HEK293 (cell line): ENCODE data around the gene IDH3B.

ENCODE experiments used
- CTCF ChIA-PET: fragments of 350-600 bp; formaldehyde crosslinking; extraction: SDS; loops from one replicate; lab custom pipeline; 2021; ENCODE audit warnings: antibody characterized with exemption; lab: Yijun Ruan, JAX
- POLR2A ChIA-PET: fragments of 300-600 bp; formaldehyde crosslinking; extraction: SDS; loops from one replicate; lab custom pipeline; 2020; ENCODE audit warnings: antibody characterized with exemption, inconsistent platforms; lab: Yijun Ruan, JAX
- H3K27ac ChIP-seq: fragments of 200-500 bp; sonication (Bioruptor generic); 2 replicates; pipeline ENCODE4 v1.5.1; 2014; ENCODE audit warnings: low read depth, low read length, control low read depth, inconsistent platforms; ENCODE audit errors: extremely low read depth
- H3K36me3 ChIP-seq, 2 experiments: fragments of 200-500 bp in 1 of 2; sonication (Bioruptor generic) in 1 of 2; 1 replicate in 1 of 2; 2 replicates in 1 of 2; pipeline ENCODE4 v1.5.1; 2014 to 2017; ENCODE audit warnings: inconsistent platforms in 2 of 2, low read length in 2 of 2; ENCODE audit not compliant: control insufficient read depth in 2 of 2, insufficient read depth in 1 of 2
- H3K4me1 ChIP-seq: fragments of 200-500 bp; sonication (Bioruptor generic); 2 replicates; pipeline ENCODE4 v1.5.1; 2014; ENCODE audit warnings: mild to moderate bottlenecking, low read length, inconsistent platforms; ENCODE audit not compliant: control insufficient read depth, insufficient read depth
- H3K4me3 ChIP-seq: 2 replicates; pipeline ENCODE4 v1.5.1; 2011; ENCODE audit warnings: low read depth, mild to moderate bottlenecking, control low read depth, low read length, moderate library complexity
- H3K9me3 ChIP-seq: fragments of 200-500 bp; sonication (Bioruptor generic); 2 replicates; pipeline ENCODE4 v1.5.1; 2014; ENCODE audit warnings: low read depth, low read length, inconsistent platforms; ENCODE audit not compliant: control insufficient read depth, insufficient read depth
- IKZF3 ChIP-seq: fragments of 450-650 bp; IDR thresholded peaks from 2 replicates; pipeline ENCODE4 v1.5.0; 2018; ENCODE audit warnings: missing biosample characterization, mild to moderate bottlenecking, missing genetic modification characterization, moderate library complexity
- KLF8 ChIP-seq: fragments of 450-650 bp; formaldehyde crosslinking; IDR thresholded peaks from 2 replicates; pipeline ENCODE4 v1.5.1; 2016; ENCODE audit warnings: missing biosample characterization, missing genetic modification characterization
- MEIS1 ChIP-seq: sonication (generic); formaldehyde crosslinking; IDR thresholded peaks from 2 replicates; pipeline ENCODE4 v1.8.1; 2022; ENCODE audit warnings: missing genetic modification reagents, mild to moderate bottlenecking, borderline replicate concordance
- MZF1 ChIP-seq: fragments of 450-650 bp; formaldehyde crosslinking; IDR thresholded peaks from 2 replicates; pipeline ENCODE4 v1.5.1; 2017; ENCODE audit warnings: missing biosample characterization, missing genetic modification characterization, borderline replicate concordance
- SALL2 ChIP-seq: fragments of 450-650 bp; formaldehyde crosslinking; IDR thresholded peaks from 2 replicates; pipeline ENCODE4 v1.5.0; 2017; ENCODE audit warnings: missing biosample characterization, mild to moderate bottlenecking, missing genetic modification characterization, borderline replicate concordance
- ZNF175 ChIP-seq: fragments of 450-650 bp; formaldehyde crosslinking; IDR thresholded peaks from 2 replicates; pipeline ENCODE4 v1.5.1; 2016; ENCODE audit warnings: missing biosample characterization, missing genetic modification characterization
- ZNF184 ChIP-seq: fragments of 450-650 bp; IDR thresholded peaks from 2 replicates; pipeline ENCODE4 v1.5.1; 2018; ENCODE audit warnings: missing biosample characterization, mild to moderate bottlenecking, missing genetic modification characterization
- ZNF202 ChIP-seq: fragments of 450-650 bp; formaldehyde crosslinking; IDR thresholded peaks from 2 replicates; pipeline ENCODE4 v1.5.1; 2016; ENCODE audit warnings: missing biosample characterization, missing genetic modification characterization, borderline replicate concordance
- ZNF221 ChIP-seq: fragments of 450-650 bp; formaldehyde crosslinking; IDR thresholded peaks from 2 replicates; pipeline ENCODE4 v1.5.1; 2017; ENCODE audit warnings: missing biosample characterization, missing genetic modification characterization, borderline replicate concordance
- ZNF280D ChIP-seq: fragments of 450-650 bp; formaldehyde crosslinking; IDR thresholded peaks from 2 replicates; pipeline ENCODE4 v1.5.1; 2016; ENCODE audit warnings: missing biosample characterization, missing genetic modification characterization
- ZNF423 ChIP-seq: fragments of 450-650 bp; formaldehyde crosslinking; IDR thresholded peaks from 2 replicates; pipeline ENCODE4 v1.5.1; 2016; ENCODE audit warnings: missing biosample characterization, missing genetic modification characterization
- ZNF76 ChIP-seq: fragments of 450-650 bp; formaldehyde crosslinking; IDR thresholded peaks from 2 replicates; pipeline ENCODE4; 2016; ENCODE audit warnings: low read depth, missing biosample characterization, missing genetic modification characterization, borderline replicate concordance
- ZNF792 ChIP-seq: fragments of 450-650 bp; formaldehyde crosslinking; IDR thresholded peaks from 2 replicates; pipeline ENCODE4 v1.5.1; 2016; ENCODE audit warnings: missing biosample characterization, missing genetic modification characterization
- ZSCAN16 ChIP-seq: fragments of 450-650 bp; formaldehyde crosslinking; IDR thresholded peaks from 2 replicates; pipeline ENCODE4 v1.5.1; 2016; ENCODE audit warnings: missing biosample characterization, missing genetic modification characterization
- TF ChIP-seq, protein P1 (sequence below): fragments of 450-650 bp; formaldehyde crosslinking; IDR thresholded peaks from 2 replicates; pipeline ENCODE4 v1.5.1; 2016; ENCODE audit warnings: missing biosample characterization, missing genetic modification characterization
- TF ChIP-seq, protein P2 (sequence below): fragments of 450-650 bp; formaldehyde crosslinking; IDR thresholded peaks from 2 replicates; pipeline ENCODE4 v1.5.1; 2016; ENCODE audit warnings: missing biosample characterization, missing genetic modification characterization, borderline replicate concordance
- TF ChIP-seq, protein P3 (sequence below): fragments of 450-650 bp; formaldehyde crosslinking; IDR thresholded peaks from 2 replicates; pipeline ENCODE4 v1.5.1; 2016; ENCODE audit warnings: missing biosample characterization, missing genetic modification characterization

IDH3B gene

GRCh38 chr20:2616634-2617033, 47.4 kb downstream of the IDH3B start:
- Histone ChIP-seq H3K27ac (no peak overlapping the region), H3K36me3 (no peaks in the 10 kb centered on the region), H3K9me3 (no peaks in the 10 kb centered on the region)
- POLR2A ChIA-PET = no interaction called here
- no peak for TF ChIP-seq ZNF792 (tag by site-specific recombination)
- no peak for TF ChIP-seq ZNF202 (tag by site-specific recombination)
- TF ChIP-seq, protein P1, sequence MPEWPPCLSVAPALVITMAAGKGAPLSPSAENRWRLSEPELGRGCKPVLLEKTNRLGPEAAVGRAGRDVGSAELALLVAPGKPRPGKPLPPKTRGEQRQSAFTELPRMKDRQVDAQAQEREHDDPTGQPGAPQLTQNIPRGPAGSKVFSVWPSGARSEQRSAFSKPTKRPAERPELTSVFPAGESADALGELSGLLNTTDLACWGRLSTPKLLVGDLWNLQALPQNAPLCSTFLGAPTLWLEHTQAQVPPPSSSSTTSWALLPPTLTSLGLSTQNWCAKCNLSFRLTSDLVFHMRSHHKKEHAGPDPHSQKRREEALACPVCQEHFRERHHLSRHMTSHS (tag by site-specific recombination) = no peak
- TF ChIP-seq ZSCAN16 (tag by site-specific recombination) = no peak
- TF ChIP-seq SALL2 (tag by site-specific recombination) = no peak
- no peak for TF ChIP-seq ZNF280D (tag by site-specific recombination)
- no peak for TF ChIP-seq ZNF76 (tag by site-specific recombination)
- no peak for TF ChIP-seq KLF8 (tag by site-specific recombination)
- TF ChIP-seq, protein P2, sequence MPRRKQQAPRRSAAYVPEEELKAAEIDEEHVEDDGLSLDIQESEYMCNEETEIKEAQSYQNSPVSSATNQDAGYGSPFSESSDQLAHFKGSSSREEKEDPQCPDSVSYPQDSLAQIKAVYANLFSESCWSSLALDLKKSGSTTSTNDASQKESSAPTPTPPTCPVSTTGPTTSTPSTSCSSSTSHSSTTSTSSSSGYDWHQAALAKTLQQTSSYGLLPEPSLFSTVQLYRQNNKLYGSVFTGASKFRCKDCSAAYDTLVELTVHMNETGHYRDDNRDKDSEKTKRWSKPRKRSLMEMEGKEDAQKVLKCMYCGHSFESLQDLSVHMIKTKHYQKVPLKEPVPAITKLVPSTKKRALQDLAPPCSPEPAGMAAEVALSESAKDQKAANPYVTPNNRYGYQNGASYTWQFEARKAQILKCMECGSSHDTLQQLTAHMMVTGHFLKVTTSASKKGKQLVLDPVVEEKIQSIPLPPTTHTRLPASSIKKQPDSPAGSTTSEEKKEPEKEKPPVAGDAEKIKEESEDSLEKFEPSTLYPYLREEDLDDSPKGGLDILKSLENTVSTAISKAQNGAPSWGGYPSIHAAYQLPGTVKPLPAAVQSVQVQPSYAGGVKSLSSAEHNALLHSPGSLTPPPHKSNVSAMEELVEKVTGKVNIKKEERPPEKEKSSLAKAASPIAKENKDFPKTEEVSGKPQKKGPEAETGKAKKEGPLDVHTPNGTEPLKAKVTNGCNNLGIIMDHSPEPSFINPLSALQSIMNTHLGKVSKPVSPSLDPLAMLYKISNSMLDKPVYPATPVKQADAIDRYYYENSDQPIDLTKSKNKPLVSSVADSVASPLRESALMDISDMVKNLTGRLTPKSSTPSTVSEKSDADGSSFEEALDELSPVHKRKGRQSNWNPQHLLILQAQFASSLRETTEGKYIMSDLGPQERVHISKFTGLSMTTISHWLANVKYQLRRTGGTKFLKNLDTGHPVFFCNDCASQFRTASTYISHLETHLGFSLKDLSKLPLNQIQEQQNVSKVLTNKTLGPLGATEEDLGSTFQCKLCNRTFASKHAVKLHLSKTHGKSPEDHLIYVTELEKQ (tag by site-specific recombination) = no peak
- TF ChIP-seq ZNF175 (tag by site-specific recombination) = no peak
- TF ChIP-seq ZNF221 = no peak
- no peak for TF ChIP-seq ZNF184 (tag by site-specific recombination)
- TF ChIP-seq, all 188 proteins: peak for 0
- CTCF ChIA-PET = no interaction called here
- Histone ChIP-seq H3K4me3 (no peak overlapping the region), H3K4me1 (no peaks in the 10 kb centered on the region)

DNA sequence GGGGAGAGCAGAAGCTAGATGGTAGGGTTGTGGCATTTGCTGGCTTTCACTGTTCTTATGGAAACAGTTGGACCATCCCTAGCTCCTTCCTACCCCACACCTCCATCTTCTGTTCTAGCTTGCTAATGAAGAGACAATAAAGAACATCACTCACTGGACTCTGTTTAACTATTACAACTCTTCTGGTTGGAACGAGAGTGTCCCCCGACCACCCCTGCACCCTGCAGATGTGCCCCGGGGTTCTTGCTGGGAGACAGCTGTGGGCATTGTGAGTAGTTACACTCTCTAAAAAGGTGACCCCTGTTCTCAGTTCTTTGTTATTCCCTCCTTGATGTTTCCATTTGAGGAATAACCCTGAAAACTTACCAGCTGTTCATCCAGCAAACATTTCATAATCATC, 51.9 kb downstream of the IDH3B start:
- Histone ChIP-seq H3K36me3 (no peaks in the 10 kb centered on the region), H3K4me3 (no peak overlapping the region), H3K4me1 (no peaks in the 10 kb centered on the region), H3K9me3 (no peaks in the 10 kb centered on the region; the same call in 1 of the 2 replicates), H3K27ac (no peak overlapping the region)
- POLR2A ChIA-PET = interaction anchor here (1.1 kb wide), 1 partner anchor 41 kb away, joined by 3 read pairs; the partner anchor contains the start of gene NOP56
- CTCF ChIA-PET = interaction anchor here (0.5 to 1.2 kb wide), 3 partner anchors 35 to 864 kb away, joined by 3 to 5 read pairs (median 3); no protein-coding TSS in a partner anchor
- TF ChIP-seq ZNF423 (tag by site-specific recombination) (no peak), IKZF3 (tag by site-specific recombination) (no peak), MEIS1 (CRISPR knock-in tag) (no peak), MZF1 (tag by site-specific recombination) (no peak)
- TF ChIP-seq, protein P3, sequence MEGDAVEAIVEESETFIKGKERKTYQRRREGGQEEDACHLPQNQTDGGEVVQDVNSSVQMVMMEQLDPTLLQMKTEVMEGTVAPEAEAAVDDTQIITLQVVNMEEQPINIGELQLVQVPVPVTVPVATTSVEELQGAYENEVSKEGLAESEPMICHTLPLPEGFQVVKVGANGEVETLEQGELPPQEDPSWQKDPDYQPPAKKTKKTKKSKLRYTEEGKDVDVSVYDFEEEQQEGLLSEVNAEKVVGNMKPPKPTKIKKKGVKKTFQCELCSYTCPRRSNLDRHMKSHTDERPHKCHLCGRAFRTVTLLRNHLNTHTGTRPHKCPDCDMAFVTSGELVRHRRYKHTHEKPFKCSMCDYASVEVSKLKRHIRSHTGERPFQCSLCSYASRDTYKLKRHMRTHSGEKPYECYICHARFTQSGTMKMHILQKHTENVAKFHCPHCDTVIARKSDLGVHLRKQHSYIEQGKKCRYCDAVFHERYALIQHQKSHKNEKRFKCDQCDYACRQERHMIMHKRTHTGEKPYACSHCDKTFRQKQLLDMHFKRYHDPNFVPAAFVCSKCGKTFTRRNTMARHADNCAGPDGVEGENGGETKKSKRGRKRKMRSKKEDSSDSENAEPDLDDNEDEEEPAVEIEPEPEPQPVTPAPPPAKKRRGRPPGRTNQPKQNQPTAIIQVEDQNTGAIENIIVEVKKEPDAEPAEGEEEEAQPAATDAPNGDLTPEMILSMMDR (tag by site-specific recombination) = no peak
